NCI-H446 (cell line): ENCODE data around the gene CDR2.
"Not testable (repeated sequence)": the region's sequence is repeated elsewhere in the genome, so short reads cannot be mapped to it uniquely, and the experiment has no call there.

Experiments
- DNase-seq, 2 experiments: peaks; one replicate each; lab custom pipeline; 2025; lab: John Stamatoyannopoulos, UW

Gene CDR2

GRCh38 chr16:22352723-22353122 is 21.7 kb downstream of the CDR2 start:
- no peak for DNase-seq

GRCh38 chr16:22352140-22352539 is 22.3 kb downstream of the CDR2 start:
- no peak for DNase-seq

GRCh38 chr16:22351017-22351416 is 23.4 kb downstream of the CDR2 start:
- not testable (repeated sequence) for DNase-seq

DNA sequence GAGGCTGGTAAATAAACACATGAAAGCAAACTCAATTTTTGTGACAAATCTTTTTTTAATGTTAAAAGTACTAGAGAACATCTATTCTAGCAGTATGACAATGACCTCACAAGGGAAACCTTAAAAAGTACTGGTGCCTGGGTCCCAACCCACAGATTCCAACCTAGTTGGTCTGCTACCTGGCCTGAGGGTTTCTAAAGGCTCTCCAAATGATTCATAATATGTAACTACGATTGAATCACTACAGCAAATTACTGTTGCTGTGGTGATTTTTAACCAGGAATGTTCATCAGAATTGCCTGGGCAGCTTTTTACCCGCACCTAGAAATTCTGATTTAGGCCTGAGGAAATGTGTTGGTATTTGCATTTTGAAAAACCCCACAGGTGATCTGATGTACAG is 26.1 kb downstream of the CDR2 start:
- no peak for DNase-seq

DNA sequence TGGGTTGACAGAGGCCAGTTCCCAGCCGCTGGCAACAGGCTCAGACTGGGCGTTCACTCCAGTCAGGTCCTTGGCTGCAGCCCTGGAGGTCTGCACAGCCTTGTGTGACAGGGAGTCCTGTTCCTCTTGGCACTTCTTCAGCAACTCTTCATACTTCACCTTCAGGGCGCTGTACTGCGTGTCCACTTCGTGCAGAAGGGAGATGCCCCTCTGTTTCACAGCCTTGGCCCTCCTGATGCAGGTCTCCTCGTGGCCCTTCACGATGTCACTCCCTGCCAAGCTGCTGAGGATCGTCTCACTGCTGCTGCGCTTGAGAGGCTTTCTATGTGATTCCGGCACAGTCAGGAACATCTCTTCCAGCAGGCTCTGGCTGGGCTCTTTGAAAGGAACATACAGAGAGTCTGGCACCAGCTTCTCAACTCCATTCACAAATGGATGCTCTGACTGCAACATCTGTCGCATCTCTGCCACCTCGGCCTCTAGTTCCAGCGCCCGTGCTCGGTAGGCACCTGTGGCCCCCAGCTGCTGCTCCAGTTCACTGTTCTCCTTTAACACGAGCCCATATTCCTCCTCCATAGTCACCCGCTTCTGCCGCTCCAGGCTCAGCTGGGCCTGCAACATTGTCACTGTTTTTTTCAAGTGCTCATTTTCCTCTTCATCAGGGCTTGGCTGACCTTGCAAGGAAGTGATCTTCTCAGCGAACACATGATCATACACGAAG is 27.2 kb downstream of the CDR2 start:
- no peak for DNase-seq

GRCh38 chr16:22346483-22346882 is 27.9 kb downstream of the CDR2 start:
- DNase-seq: no peak

DNA sequence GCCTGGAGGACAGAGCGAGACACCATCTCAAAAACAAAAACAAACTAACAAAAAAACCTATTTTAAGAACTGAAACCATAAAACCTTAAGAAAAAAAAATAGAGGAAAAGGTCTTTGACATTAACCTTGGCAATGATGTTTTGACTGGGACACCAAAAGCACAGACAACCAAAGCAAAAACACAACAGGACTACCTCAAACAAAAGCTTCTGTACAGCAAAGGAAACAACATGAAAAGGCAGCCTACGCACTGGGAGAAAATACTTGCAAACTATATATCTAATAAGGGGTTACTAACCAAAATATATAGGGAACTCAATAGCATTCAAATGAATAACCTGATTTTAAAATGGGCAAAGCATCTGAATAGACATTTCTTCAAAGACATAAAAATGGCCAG is 32.3 kb downstream of the CDR2 start:
- no peak for DNase-seq

DNA sequence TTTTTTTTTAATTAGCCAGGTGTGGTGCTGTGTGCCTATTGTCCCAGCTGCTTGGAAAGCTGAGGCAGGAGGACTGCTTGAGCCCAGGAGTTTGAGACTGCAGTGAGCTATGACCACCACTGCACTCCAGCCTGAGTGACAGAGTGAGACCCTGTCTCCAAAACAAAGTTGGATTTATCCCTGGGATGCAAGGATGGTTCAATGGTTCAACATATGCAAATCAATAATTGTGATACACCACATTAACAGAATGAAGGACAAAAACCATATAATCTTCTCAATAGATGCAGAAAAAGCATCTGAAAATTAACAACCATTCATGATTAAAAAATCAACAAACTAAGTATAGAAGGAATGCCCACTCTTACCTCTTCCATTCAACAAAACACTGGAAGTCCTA is 33.5 kb downstream of the CDR2 start:
- no peak for DNase-seq

GRCh38 chr16:22337849-22338635 is 36.4 kb downstream of the CDR2 start:
- no peak for DNase-seq

- DNase-seq: no peak
Observed at GRCh38 chr16:22337045-22337444, 37.4 kb downstream of the CDR2 start.

DNA sequence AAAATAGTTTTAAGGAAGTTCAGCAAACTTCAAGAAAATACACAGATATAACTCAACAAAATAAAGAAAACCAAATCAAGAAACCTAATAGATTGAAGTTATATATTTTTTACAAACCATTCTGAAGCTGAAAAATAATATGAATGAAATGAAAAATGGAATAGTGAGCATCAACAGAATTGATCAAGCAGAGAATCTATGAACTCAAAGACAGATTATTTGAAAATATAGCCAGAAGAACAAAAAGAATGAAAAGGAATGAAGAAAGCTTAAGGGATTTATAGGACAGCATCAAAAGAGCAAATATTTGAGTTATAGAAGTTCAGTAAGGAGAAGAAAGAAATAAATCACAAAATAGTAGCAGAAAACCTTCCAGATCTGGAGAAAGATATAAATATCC is 37.8 kb downstream of the CDR2 start:
- no peak for DNase-seq

DNA sequence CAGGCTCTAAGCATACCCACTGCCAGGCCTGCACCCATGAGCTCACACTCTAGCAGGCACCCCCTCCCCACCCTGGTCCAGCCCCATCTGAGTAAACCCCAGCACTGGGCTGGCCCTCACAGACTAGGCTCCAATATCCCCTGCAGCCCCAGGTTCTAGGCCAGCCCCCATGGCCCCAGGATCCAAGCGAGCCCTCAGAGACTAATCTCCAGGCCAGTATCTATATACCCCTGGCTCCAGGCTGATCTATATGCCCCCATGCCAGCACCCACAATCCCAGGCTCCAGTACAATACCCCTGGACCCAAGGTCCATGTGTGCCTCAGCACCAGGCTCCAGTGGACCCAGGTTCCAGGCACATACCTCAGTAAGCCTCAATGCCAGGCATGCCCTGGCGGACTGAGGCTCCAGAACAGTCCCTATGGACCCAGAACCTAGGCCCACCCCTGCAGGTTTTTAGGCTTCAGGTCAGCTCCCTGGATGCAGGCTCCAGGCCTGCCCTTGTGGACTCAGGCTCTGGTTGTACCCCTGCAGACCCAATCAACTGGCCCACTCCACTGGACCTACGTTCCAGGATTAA is 38.7 kb downstream of the CDR2 start:
- DNase-seq: no peak

GRCh38 chr16:22333457-22333994 is 40.9 kb downstream of the CDR2 start:
- DNase-seq: no peak

DNA sequence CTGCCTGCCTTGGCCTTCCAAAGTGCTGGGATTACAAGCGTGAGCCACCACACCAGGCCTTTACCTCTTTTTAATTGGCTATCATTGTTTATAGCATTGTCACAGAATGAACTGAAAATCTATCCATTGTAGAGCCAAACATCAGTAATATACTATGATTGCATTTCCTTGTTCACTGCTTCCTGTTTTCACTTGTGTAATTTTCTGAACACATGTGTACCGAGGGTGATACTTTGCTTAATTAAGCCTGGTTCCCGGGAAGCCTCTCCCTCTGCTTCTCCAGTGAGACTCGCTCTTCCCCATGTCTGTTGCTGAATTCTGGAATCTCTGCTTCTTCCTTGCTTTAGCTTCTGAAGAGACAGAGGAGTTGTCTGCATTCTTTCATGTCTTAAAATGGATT is 44.1 kb downstream of the CDR2 start:
- DNase-seq: no peak

GRCh38 chr16:22329199-22329695 is 45.2 kb downstream of the CDR2 start:
- DNase-seq: no peak

- no peak for DNase-seq
Observed at GRCh38 chr16:22328081-22328725, 46.2 kb downstream of the CDR2 start.

DNA sequence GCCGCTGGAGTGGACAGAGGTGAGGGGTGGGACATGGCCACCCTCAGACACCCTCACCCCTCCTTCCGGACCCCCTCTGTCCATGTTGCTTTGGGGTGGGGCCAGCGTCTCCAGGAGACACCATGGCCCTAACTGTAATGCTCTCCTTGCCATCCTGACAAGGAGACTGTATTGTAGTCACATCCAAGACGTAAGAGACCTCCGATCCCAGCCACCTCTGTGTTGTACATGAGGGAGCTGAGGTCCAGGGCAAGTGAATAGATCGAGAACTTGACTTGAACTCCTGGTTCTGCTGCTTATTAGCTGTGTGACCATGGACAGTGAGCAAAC is 47.0 kb downstream of the CDR2 start:
- DNase-seq: no peak

DNA sequence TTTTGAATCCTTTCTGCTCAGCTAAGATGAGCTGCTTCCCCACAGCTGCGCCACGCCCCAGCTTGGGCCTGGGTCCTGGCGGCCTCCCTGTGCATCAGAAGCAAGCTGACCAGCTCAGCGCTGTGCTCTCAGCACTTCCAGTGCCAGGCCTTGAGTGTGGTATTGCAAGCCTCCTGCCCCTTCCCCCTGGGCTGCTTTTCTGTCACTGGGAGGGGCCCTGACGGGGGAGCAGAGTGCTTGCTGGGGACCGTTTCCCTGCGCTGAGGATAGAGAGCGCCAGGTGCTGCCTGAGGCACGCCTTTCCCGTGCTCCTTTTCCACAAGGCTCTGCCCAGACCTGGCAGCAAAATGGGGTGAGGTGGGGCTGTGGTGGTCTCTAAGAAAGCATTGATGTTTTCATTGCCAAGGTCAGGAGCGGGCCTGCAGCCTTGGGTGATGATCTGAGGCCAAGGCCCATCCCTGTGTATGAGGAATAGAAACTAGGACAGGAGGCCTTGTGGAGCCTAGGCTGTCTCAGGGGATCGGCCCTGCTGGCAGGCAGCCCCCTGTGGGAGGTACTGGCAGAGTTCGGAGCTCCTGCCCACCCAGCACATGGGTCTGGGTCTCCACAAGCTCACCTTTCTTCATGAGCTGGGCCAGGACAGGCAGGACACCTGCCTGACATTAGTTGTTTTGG is 47.5 kb downstream of the CDR2 start:
- DNase-seq: no peak

GRCh38 chr16:22326369-22326652 is 48.1 kb downstream of the CDR2 start:
- DNase-seq: no peak

GRCh38 chr16:22325598-22326368 is 48.6 kb downstream of the CDR2 start:
- DNase-seq: no peak
